ENCODE data around the gene EPS8L2. TPM values are rescaled to one million over a fixed set of nuclear protein-coding genes. Genes with fewer than 3 reads are reported as not detected.
"Not testable (repeated sequence)": the region's sequence is repeated elsewhere in the genome, so short reads cannot be mapped to it uniquely, and the experiment has no call there.

EPS8L2 gene
- polyA plus RNA-seq, 4 donors: 104 to 161 (median 139) TPM

GRCh38 chr11:689625-690024, 16.4 kb upstream of the EPS8L2 start:
- DNase-seq (ENCODE audit: low read depth in 4 of 4, low spot score in 2 of 4): no peak

- DNase-seq (ENCODE audit: low read depth in 4 of 4, low spot score in 2 of 4): not testable (repeated sequence)
Measured at GRCh38 chr11:690244-690643, 15.8 kb upstream of the EPS8L2 start.

- peak in 1 of 4 donors; percentile 51 for DNase-seq (ENCODE audit: low read depth in 4 of 4, low spot score in 2 of 4)
Measured at GRCh38 chr11:690738-691633, 15.0 kb upstream of the EPS8L2 start.

- no peak for DNase-seq (ENCODE audit: low read depth in 4 of 4, low spot score in 2 of 4)
Measured at GRCh38 chr11:691710-692590, 14.1 kb upstream of the EPS8L2 start.

GRCh38 chr11:692824-693414, 13.1 kb upstream of the EPS8L2 start:
- no peak for DNase-seq (ENCODE audit: low read depth in 4 of 4, low spot score in 2 of 4)

- no peak for DNase-seq (ENCODE audit: low read depth in 4 of 4, low spot score in 2 of 4)
Measured at GRCh38 chr11:693415-693831, 12.6 kb upstream of the EPS8L2 start.

GRCh38 chr11:693887-694562, 12.0 kb upstream of the EPS8L2 start:
- no peak for DNase-seq (ENCODE audit: low read depth in 4 of 4, low spot score in 2 of 4)

- peak in 2 of 4 donors; percentile 93 to 94 for DNase-seq (ENCODE audit: low read depth in 4 of 4, low spot score in 2 of 4)
Measured at GRCh38 chr11:694563-695287, 11.3 kb upstream of the EPS8L2 start, which contains the start of gene DEAF1. Gene DEAF1 (minus strand): TSS chr11:695222. CDS start chr11:695047, 175 bp downstream.

- peak in 2 of 4 donors; percentile 91 to 94 for DNase-seq (ENCODE audit: low read depth in 4 of 4, low spot score in 2 of 4)
Measured at GRCh38 chr11:695288-695537, 10.8 kb upstream of the EPS8L2 start.

GRCh38 chr11:695538-696248, 10.3 kb upstream of the EPS8L2 start, which contains the start of gene TMEM80:
Gene TMEM80 (plus strand): TSS chr11:695816. CDS start chr11:695828, 12 bp downstream.
- DNase-seq (ENCODE audit: low read depth in 4 of 4, low spot score in 2 of 4): peak; percentile 92 to 98 (median 96)

- no peak for DNase-seq (ENCODE audit: low read depth in 4 of 4, low spot score in 2 of 4)
Measured at GRCh38 chr11:696955-697491, 9.0 kb upstream of the EPS8L2 start.

GRCh38 chr11:697811-698311, 8.2 kb upstream of the EPS8L2 start:
- DNase-seq (ENCODE audit: low read depth in 4 of 4, low spot score in 2 of 4): no peak

GRCh38 chr11:698493-699115, 7.4 kb upstream of the EPS8L2 start:
- DNase-seq (ENCODE audit: low read depth in 4 of 4, low spot score in 2 of 4): no peak

- DNase-seq (ENCODE audit: low read depth in 4 of 4, low spot score in 2 of 4): no peak
Measured at GRCh38 chr11:699116-699508, 6.9 kb upstream of the EPS8L2 start.

GRCh38 chr11:699753-700152, 6.3 kb upstream of the EPS8L2 start:
- DNase-seq (ENCODE audit: low read depth in 4 of 4, low spot score in 2 of 4): no peak

GRCh38 chr11:701741-702461, 4.1 kb upstream of the EPS8L2 start:
- DNase-seq (ENCODE audit: low read depth in 4 of 4, low spot score in 2 of 4): no peak
